ENCODE data around the gene CEBPZ.

DNA sequence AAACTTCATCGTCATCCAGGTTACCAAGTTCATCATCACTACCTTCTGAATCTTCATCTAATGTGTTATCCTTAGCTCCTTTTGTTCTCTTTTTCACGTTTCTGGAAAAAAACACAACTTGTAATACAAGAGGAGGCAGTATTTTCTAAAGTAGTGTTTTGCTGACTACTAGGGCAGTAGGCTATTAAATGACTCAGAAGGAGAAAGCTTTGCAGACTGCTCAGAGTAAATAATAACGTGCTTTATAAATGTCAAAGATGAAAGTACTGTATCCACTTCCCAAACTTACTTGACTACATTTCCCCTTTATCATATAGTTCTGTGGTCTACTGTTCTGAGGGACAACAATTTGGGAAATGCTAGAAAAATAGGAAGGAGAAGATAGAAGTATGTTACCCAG, 19.5 kb downstream of the CEBPZ start:
- no peak for TF ChIP-seq PAX5 (IDR thresholded peaks at IDR 0.05; ENCODE audit: insufficient read depth, low read length, severe bottlenecking)
- no peak for TF ChIP-seq POLR2AphosphoS5 (IDR thresholded peaks at IDR 0.05; ENCODE audit: low read depth, low read length)
